Measurements from ENCODE around the gene CNTN3. TPM values are rescaled to one million over a fixed set of nuclear protein-coding genes. Genes with fewer than 3 reads are reported as not detected.

The CNTN3 gene
- total RNA-seq, 4 donors from 2014 or later, result 0.29 to 19.7 (median 7.8) TPM

DNA sequence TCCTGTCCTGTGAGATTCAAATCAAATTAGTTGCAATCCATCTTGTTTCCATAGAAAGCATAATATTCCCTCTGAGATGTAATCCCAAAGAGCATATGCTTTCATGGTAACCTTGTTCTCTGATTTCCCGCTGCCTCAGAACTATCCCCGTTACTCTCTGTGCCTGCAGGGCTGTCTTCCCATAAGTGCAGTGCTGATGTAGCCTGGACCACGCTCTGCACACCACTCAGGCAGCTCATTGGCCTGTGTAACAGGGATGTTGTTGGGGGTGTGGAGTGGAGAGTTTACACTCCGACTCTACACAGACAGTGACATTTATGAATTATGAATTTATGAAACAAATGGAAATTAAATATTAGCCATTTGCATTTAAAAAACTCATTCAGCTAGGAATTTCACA lies 33.6 kb upstream of the CNTN3 start:
- no peak for TF ChIP-seq POLR2A (IDR thresholded peaks at IDR 0.05)
- TF ChIP-seq, protein P1, sequence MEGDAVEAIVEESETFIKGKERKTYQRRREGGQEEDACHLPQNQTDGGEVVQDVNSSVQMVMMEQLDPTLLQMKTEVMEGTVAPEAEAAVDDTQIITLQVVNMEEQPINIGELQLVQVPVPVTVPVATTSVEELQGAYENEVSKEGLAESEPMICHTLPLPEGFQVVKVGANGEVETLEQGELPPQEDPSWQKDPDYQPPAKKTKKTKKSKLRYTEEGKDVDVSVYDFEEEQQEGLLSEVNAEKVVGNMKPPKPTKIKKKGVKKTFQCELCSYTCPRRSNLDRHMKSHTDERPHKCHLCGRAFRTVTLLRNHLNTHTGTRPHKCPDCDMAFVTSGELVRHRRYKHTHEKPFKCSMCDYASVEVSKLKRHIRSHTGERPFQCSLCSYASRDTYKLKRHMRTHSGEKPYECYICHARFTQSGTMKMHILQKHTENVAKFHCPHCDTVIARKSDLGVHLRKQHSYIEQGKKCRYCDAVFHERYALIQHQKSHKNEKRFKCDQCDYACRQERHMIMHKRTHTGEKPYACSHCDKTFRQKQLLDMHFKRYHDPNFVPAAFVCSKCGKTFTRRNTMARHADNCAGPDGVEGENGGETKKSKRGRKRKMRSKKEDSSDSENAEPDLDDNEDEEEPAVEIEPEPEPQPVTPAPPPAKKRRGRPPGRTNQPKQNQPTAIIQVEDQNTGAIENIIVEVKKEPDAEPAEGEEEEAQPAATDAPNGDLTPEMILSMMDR (IDR thresholded peaks at IDR 0.05), result no peak
- DNase-seq, result no peak

DNA sequence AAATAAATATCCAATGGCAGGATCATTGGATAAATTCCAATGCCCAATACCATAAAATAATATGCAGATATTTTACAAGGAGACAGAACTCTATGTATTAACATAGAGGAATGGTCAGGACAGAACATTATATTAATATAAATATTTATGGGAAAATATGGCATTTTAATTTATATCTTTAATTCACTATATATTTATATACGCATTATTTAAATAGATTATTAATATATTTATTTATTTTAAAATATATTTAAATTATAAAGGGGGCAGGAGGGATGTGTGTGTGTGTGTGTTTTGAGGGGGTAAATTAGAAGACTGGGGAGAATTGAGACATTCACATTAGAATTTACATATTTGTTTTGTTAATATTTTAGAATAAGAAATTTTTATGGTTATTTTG lies 31.6 kb upstream of the CNTN3 start:
- no peaks in the 10 kb centered on the region for H3K4me1 ChIP-seq
- no peaks in the 10 kb centered on the region for H3K27me3 ChIP-seq
- no peak for DNase-seq
- intact Hi-C loops (cut with DNase I; ENCODE audit: low total_unique reads), result no loop called here
- H3K4me3 ChIP-seq, result no peak overlapping the region
- H3K27ac ChIP-seq, result no peak overlapping the region
- H3K9me3 ChIP-seq, result no peaks in the 10 kb centered on the region
- H3K36me3 ChIP-seq, result no peaks in the 10 kb centered on the region
- no peak for TF ChIP-seq POLR2A (IDR thresholded peaks at IDR 0.05)
- TF ChIP-seq, protein P1 (IDR thresholded peaks at IDR 0.05), result no peak

More for the DNA sequence above, 33.6 kb upstream of the CNTN3 start:
- no peaks in the 10 kb centered on the region for H3K9me3 ChIP-seq
- intact Hi-C loops (cut with DNase I; ENCODE audit: low total_unique reads), result no loop called here
- H3K27me3 ChIP-seq, result no peaks in the 10 kb centered on the region
- no peaks in the 10 kb centered on the region for H3K4me1 ChIP-seq
- no peaks in the 10 kb centered on the region for H3K36me3 ChIP-seq
- no peak overlapping the region for H3K27ac ChIP-seq
- no peak overlapping the region for H3K4me3 ChIP-seq

DNA sequence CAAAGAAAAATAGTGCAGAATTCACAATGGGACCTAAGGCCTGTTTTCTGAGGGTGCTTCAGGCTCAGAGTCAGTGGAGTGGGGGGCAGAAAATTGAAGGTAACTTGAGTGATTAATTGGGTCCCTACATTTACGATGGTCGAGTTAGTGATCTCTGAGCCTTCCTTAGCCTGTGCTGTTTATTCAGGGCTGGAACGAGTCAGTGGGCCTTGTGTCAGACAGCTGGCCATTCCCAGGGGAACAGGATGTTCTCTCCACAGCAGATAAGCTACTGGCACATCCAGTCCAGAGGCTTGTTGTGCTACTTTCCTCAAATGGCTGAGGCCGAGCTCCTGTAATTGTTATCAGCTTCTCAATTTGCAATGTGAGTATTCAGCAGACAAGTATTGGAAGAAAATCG lies 29.2 kb upstream of the CNTN3 start:
- peak overlapping the region in 1 of 2 donors; percentile 29 for H3K27ac ChIP-seq
- intact Hi-C loops (cut with DNase I; ENCODE audit: low total_unique reads), result no loop called here
- DNase-seq, result peak; percentile 57 to 70

DNA sequence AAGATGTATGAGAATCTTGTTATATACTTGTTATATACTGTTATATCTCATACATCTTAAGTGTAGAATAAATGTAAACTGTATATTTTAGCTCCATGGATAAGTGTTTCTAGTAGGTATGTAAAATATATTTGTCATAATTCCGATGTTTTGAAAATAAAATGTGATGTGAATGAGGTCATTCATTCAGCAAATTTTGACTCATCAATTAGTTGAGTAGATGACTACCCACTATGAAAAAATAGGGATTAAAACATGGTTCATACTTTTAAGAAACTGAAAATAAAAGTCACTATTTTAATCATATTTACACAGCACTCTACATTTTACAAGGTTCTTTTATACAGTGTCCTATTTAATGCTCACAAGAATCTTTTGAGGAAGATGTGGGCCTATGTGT lies 28.4 kb upstream of the CNTN3 start:
- H3K4me1 ChIP-seq, result no peaks in the 10 kb centered on the region
- intact Hi-C loops (cut with DNase I; ENCODE audit: low total_unique reads), result no loop called here
- no peaks in the 10 kb centered on the region for H3K27me3 ChIP-seq
- no peaks in the 10 kb centered on the region for H3K9me3 ChIP-seq
- H3K4me3 ChIP-seq, result no peak overlapping the region
- no peak for TF ChIP-seq POLR2A (IDR thresholded peaks at IDR 0.05)
- TF ChIP-seq, protein P1 (IDR thresholded peaks at IDR 0.05), result no peak
- DNase-seq, result no peak
- H3K27ac ChIP-seq, result peak overlapping the region in 1 of 2 donors; percentile 29
- H3K36me3 ChIP-seq, result no peaks in the 10 kb centered on the region

More for the DNA sequence above, 29.2 kb upstream of the CNTN3 start:
- H3K4me1 ChIP-seq, result no peaks in the 10 kb centered on the region
- no peaks in the 10 kb centered on the region for H3K27me3 ChIP-seq
- no peaks in the 10 kb centered on the region for H3K36me3 ChIP-seq
- H3K9me3 ChIP-seq, result no peaks in the 10 kb centered on the region
- TF ChIP-seq, protein P1 (IDR thresholded peaks at IDR 0.05), result no peak
- H3K4me3 ChIP-seq, result no peak overlapping the region

DNA sequence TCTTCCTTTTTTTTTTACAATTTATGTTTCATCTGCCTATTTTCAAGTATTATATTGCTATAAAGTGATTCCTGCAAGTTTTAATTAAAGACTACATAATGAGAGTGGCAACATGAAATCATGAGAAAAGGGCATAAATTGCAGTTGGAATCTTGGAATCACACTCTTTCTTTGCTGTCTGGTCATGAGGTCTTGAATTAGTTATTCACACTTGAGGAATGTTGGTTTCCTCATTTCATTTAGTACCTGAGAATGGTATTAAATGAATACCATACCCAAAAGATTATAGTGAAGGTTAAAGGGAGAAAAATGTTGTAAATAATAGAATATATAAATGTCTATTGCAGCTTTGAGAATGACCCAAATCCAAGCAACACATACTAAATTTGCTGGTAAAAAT lies 25.8 kb upstream of the CNTN3 start:
- Histone ChIP-seq H3K27ac (no peak overlapping the region), H3K9me3 (no peaks in the 10 kb centered on the region), H3K27me3 (no peaks in the 10 kb centered on the region), H3K36me3 (no peaks in the 10 kb centered on the region), H3K4me1 (no peaks in the 10 kb centered on the region), H3K4me3 (no peak overlapping the region)
- intact Hi-C loops (cut with DNase I; ENCODE audit: low total_unique reads), result no loop called here
- DNase-seq, result no peak
- TF ChIP-seq, protein P1 (IDR thresholded peaks at IDR 0.05), result no peak
- no peak for TF ChIP-seq POLR2A (IDR thresholded peaks at IDR 0.05)

Data from uterus (tissue), 4 donors.